GM21737 (cell line): ENCODE results near the gene SNAI3.

Experiments used
- ATAC-seq: cut with Tn5 transposase; IDR thresholded peaks from one replicate; pipeline ENCODE4 v1.9.1; 2021; ENCODE audit warnings: mild to moderate bottlenecking, moderate library complexity; ENCODE audit not compliant: unreplicated experiment

The SNAI3 gene

GRCh38 chr16:88636488-88637265, 49.6 kb downstream of the SNAI3 start:
- no peak for ATAC-seq

- no peak for ATAC-seq
Measured at GRCh38 chr16:88635671-88636319, 50.5 kb downstream of the SNAI3 start.

- no peak for ATAC-seq
Measured at GRCh38 chr16:88634994-88635670, 51.2 kb downstream of the SNAI3 start.

- ATAC-seq = peak; percentile 50
Measured at GRCh38 chr16:88634141-88634993, 51.9 kb downstream of the SNAI3 start.

GRCh38 chr16:88633684-88634140, 52.6 kb downstream of the SNAI3 start:
- ATAC-seq = peak; percentile 41

GRCh38 chr16:88632587-88632930, 53.7 kb downstream of the SNAI3 start:
- no peak for ATAC-seq

- ATAC-seq = no peak
Measured at GRCh38 chr16:88631920-88632586, 54.3 kb downstream of the SNAI3 start.

- ATAC-seq = no peak
Measured at GRCh38 chr16:88631384-88631783, 54.9 kb downstream of the SNAI3 start.

- no peak for ATAC-seq
Measured at GRCh38 chr16:88630941-88631340, 55.4 kb downstream of the SNAI3 start.

- ATAC-seq = no peak
Measured at GRCh38 chr16:88630433-88630832, 55.9 kb downstream of the SNAI3 start.

GRCh38 chr16:88629835-88630234, 56.5 kb downstream of the SNAI3 start:
- ATAC-seq = no peak

- ATAC-seq = no peak
Measured at GRCh38 chr16:88628512-88628974, 57.8 kb downstream of the SNAI3 start.
